WI38 (cell line): Measurements from ENCODE around the gene COLGALT1.

Source experiments
- H3K4me3 ChIP-seq: 2 replicates; pipeline ENCODE4 v1.5.1; 2011; ENCODE audit warnings: low read depth, mild to moderate bottlenecking, control low read depth, low read length
- CTCF ChIP-seq: IDR thresholded peaks from 2 replicates; pipeline ENCODE4 v1.5.1; 2012; ENCODE audit warnings: low read depth, mild to moderate bottlenecking, control low read depth, low read length

COLGALT1 gene

GRCh38 chr19:17575871-17576757 lies 20.7 kb downstream of the COLGALT1 start:
- no peak for TF ChIP-seq CTCF

GRCh38 chr19:17576758-17577456 lies 21.5 kb downstream of the COLGALT1 start:
- H3K4me3 ChIP-seq, result no peak overlapping the region
- no peak for TF ChIP-seq CTCF

More at GRCh38 chr19:17575871-17576757, 20.7 kb downstream of the COLGALT1 start:
- no peak overlapping the region for H3K4me3 ChIP-seq

- TF ChIP-seq CTCF, result no peak
Observed at GRCh38 chr19:17577457-17578097, 22.1 kb downstream of the COLGALT1 start.

GRCh38 chr19:17579661-17580244 lies 24.3 kb downstream of the COLGALT1 start:
- H3K4me3 ChIP-seq, result no peak overlapping the region

More at GRCh38 chr19:17577457-17578097, 22.1 kb downstream of the COLGALT1 start:
- H3K4me3 ChIP-seq, result no peak overlapping the region

GRCh38 chr19:17580470-17581144 lies 25.2 kb downstream of the COLGALT1 start:
- TF ChIP-seq CTCF, result no peak

More at GRCh38 chr19:17579661-17580244, 24.3 kb downstream of the COLGALT1 start:
- TF ChIP-seq CTCF, result no peak

GRCh38 chr19:17581211-17581874 lies 25.9 kb downstream of the COLGALT1 start:
- no peak for TF ChIP-seq CTCF
- H3K4me3 ChIP-seq, result no peak overlapping the region

More at GRCh38 chr19:17580470-17581144, 25.2 kb downstream of the COLGALT1 start:
- H3K4me3 ChIP-seq, result no peak overlapping the region
